ENCODE data around the gene PLCD3. TPM values are rescaled to one million over a fixed set of nuclear protein-coding genes. Genes with fewer than 3 reads are reported as not detected.

Gene PLCD3
- total and polyA plus RNA-seq, 2 of the 13 experiments (the other 11 are each of a cell fraction or from before 2014, with no cell fraction given) = 11.3 to 39.1 TPM

DNA sequence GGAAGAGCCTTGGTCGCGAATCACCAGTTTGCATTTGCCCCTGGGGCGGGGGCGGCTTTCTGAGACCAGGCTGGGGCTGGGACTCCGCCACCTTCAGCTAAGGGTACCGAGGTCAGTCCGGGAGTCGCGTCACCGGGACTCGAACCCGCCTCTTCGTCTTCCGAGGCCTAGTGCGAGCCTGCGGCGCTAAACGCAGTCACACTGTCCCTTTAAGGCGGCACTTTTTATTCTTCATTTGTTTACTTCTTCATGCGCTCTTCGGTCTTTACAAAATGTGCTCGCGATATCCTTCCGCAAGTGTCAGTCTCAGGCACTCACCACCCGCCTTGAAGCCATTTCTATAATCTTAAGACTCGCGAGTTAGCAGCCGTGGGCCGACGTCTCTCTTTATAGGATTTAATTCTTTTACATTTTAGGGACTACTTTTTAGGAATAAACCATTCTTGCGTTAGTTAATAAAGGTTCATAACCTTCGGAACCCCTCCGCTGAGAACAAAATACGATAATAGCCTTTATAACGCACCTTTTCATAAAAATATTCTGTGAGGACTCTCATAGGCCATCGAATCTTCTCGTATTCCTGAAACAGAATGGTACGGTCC, 15.4 kb upstream of the PLCD3 start (continued):
- TF ChIP-seq, protein P1, sequence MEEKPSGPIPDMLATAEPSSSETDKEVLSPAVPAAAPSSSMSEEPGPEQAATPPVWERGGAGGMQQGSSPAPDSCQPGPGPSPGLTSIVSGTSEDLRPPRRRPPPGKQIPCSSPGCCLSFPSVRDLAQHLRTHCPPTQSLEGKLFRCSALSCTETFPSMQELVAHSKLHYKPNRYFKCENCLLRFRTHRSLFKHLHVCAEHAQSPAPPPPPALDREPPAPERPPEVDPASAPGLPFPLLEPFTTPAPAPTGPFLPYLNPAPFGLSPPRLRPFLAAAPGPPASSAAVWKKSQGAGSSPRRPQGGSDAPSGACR (CRISPR knock-in tag; IDR thresholded peaks at IDR 0.05) = peak; percentile 79; the same call in 1 of the 2 replicates
- TF ChIP-seq XBP1 (CRISPR knock-in tag; IDR thresholded peaks at IDR 0.05) (no peak), ZNF660 (CRISPR knock-in tag; IDR thresholded peaks at IDR 0.05; ENCODE audit: borderline replicate concordance, low read depth) (no peak), CREB1 (IDR thresholded peaks at IDR 0.05) (peak; percentile 64; the same call in 1 of the 2 replicates), CREB1 (CRISPR knock-in tag; IDR thresholded peaks at IDR 0.05) (no peak), NCOA5 (CRISPR knock-in tag; IDR thresholded peaks at IDR 0.05) (0 out of 2 replicates have a peak, but pooled peaks have one; percentile 64), MXI1 (IDR thresholded peaks at IDR 0.05; ENCODE audit: borderline replicate concordance, low read depth, low read length) (peak; percentile 19; the same call in 1 of the 3 replicates), SSRP1 (CRISPR knock-in tag; IDR thresholded peaks at IDR 0.05) (0 out of 2 replicates have a peak, but pooled peaks have one; percentile 14), SOX6 (IDR thresholded peaks at IDR 0.05) (no peak), SOX6 (CRISPR knock-in tag; IDR thresholded peaks at IDR 0.05) (no peak), ZNF549 (CRISPR knock-in tag; IDR thresholded peaks at IDR 0.05) (no peak), YEATS4 (CRISPR knock-in tag; IDR thresholded peaks at IDR 0.05; ENCODE audit: borderline replicate concordance) (peak; percentile 90), PRPF4 (IDR thresholded peaks at IDR 0.05; ENCODE audit: low read depth, low read length, poor library complexity, severe bottlenecking) (peak; percentile 77), MBNL3 (CRISPR knock-in tag; conservative IDR thresholded peaks at IDR 0.05) (peak; percentile 94; the same call in 1 of the 2 replicates)
- TF ChIP-seq, protein P2, sequence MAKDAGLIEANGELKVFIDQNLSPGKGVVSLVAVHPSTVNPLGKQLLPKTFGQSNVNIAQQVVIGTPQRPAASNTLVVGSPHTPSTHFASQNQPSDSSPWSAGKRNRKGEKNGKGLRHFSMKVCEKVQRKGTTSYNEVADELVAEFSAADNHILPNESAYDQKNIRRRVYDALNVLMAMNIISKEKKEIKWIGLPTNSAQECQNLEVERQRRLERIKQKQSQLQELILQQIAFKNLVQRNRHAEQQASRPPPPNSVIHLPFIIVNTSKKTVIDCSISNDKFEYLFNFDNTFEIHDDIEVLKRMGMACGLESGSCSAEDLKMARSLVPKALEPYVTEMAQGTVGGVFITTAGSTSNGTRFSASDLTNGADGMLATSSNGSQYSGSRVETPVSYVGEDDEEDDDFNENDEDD (CRISPR knock-in tag; IDR thresholded peaks at IDR 0.05; ENCODE audit: borderline replicate concordance) = peak; percentile 20; the same call in 1 of the 2 replicates
- TF ChIP-seq, protein P3, sequence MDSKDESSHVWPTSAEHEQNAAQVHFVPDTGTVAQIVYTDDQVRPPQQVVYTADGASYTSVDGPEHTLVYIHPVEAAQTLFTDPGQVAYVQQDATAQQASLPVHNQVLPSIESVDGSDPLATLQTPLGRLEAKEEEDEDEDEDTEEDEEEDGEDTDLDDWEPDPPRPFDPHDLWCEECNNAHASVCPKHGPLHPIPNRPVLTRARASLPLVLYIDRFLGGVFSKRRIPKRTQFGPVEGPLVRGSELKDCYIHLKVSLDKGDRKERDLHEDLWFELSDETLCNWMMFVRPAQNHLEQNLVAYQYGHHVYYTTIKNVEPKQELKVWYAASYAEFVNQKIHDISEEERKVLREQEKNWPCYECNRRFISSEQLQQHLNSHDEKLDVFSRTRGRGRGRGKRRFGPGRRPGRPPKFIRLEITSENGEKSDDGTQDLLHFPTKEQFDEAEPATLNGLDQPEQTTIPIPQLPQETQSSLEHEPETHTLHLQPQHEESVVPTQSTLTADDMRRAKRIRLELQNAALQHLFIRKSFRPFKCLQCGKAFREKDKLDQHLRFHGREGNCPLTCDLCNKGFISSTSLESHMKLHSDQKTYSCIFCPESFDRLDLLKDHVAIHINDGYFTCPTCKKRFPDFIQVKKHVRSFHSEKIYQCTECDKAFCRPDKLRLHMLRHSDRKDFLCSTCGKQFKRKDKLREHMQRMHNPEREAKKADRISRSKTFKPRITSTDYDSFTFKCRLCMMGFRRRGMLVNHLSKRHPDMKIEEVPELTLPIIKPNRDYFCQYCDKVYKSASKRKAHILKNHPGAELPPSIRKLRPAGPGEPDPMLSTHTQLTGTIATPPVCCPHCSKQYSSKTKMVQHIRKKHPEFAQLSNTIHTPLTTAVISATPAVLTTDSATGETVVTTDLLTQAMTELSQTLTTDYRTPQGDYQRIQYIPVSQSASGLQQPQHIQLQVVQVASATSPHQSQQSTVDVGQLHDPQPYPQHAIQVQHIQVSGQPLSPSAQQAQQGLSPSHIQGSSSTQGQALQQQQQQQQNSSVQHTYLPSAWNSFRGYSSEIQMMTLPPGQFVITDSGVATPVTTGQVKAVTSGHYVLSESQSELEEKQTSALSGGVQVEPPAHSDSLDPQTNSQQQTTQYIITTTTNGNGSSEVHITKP (CRISPR knock-in tag; IDR thresholded peaks at IDR 0.05; ENCODE audit: low read depth) = peak; percentile 99
- TF ChIP-seq, protein P4, sequence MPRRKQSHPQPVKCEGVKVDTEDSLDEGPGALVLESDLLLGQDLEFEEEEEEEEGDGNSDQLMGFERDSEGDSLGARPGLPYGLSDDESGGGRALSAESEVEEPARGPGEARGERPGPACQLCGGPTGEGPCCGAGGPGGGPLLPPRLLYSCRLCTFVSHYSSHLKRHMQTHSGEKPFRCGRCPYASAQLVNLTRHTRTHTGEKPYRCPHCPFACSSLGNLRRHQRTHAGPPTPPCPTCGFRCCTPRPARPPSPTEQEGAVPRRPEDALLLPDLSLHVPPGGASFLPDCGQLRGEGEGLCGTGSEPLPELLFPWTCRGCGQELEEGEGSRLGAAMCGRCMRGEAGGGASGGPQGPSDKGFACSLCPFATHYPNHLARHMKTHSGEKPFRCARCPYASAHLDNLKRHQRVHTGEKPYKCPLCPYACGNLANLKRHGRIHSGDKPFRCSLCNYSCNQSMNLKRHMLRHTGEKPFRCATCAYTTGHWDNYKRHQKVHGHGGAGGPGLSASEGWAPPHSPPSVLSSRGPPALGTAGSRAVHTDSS (CRISPR knock-in tag; conservative IDR thresholded peaks at IDR 0.05) = 0 out of 2 replicates have a peak, but pooled peaks have one; percentile 19
- TF ChIP-seq, protein P5, sequence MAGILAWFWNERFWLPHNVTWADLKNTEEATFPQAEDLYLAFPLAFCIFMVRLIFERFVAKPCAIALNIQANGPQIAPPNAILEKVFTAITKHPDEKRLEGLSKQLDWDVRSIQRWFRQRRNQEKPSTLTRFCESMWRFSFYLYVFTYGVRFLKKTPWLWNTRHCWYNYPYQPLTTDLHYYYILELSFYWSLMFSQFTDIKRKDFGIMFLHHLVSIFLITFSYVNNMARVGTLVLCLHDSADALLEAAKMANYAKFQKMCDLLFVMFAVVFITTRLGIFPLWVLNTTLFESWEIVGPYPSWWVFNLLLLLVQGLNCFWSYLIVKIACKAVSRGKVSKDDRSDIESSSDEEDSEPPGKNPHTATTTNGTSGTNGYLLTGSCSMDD (CRISPR knock-in tag; IDR thresholded peaks at IDR 0.05) = no peak
- TF ChIP-seq, protein P6, sequence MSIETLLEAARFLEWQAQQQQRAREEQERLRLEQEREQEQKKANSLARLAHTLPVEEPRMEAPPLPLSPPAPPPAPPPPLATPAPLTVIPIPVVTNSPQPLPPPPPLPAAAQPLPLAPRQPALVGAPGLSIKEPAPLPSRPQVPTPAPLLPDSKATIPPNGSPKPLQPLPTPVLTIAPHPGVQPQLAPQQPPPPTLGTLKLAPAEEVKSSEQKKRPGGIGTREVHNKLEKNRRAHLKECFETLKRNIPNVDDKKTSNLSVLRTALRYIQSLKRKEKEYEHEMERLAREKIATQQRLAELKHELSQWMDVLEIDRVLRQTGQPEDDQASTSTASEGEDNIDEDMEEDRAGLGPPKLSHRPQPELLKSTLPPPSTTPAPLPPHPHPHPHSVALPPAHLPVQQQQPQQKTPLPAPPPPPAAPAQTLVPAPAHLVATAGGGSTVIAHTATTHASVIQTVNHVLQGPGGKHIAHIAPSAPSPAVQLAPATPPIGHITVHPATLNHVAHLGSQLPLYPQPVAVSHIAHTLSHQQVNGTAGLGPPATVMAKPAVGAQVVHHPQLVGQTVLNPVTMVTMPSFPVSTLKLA (IDR thresholded peaks at IDR 0.05) = 0 out of 2 replicates have a peak, but pooled peaks have one; percentile 11
